Lower leg skin (tissue), 4 donors: ENCODE data around the gene RHBDL1. TPM values are rescaled to one million over a fixed set of nuclear protein-coding genes. Genes with fewer than 3 reads are reported as not detected.

ENCODE experiments used
- DNase-seq, 2 donors: peaks; one replicate each; pipeline ENCODE4 v3.0.0-alpha.2; 2019; ENCODE audit warnings: low spot score in 2 of 2
- H3K4me3 ChIP-seq: fragments of 200-600 bp; sonication (generic); 2 replicates; pipeline ENCODE4 v1.5.1; 2017; ENCODE audit warnings: mild to moderate bottlenecking, low read depth; ENCODE audit not compliant: poor library complexity, severe bottlenecking
- POLR2A ChIP-seq, 2 donors: fragments of 450-650 bp; IDR thresholded peaks; one replicate each; pipeline ENCODE4 v1.6.1; 2016 to 2017; ENCODE audit warnings: antibody characterized with exemption in 2 of 2, mild to moderate bottlenecking in 1 of 2, moderate library complexity in 1 of 2
- WGBS, 2 donors: methylation state at CpG; one replicate each; pipeline ENCODE4 v1.1.5; 2018; 5-methylcytosine and 5-hydroxymethylcytosine counted together
- intact Hi-C: fragments of 100-400 bp; cut with DNase I; formaldehyde crosslinking; loops from one replicate; pipeline ENCODE4 v1.15.0; 2023; ENCODE audit warnings: low total_unique reads
- total RNA-seq, 4 donors: library from RNA; depleted of rRNA; stranded (reverse); fragments of >200 nt; gene quantifications; one replicate each; pipeline ENCODE4 v1.1.0, GENCODE V29; 2016
- TF ChIP-seq, protein P1 (sequence below), 3 donors: fragments of 450-650 bp; IDR thresholded peaks; one replicate each; pipeline ENCODE4 v1.5.1; 2016; ENCODE audit warnings: antibody characterized with exemption in 3 of 3, mild to moderate bottlenecking in 3 of 3, moderate library complexity in 2 of 3

The RHBDL1 gene
- total RNA-seq, 4 donors from 2014 or later: 1.4 to 5.3 (median 2.6) TPM

DNA sequence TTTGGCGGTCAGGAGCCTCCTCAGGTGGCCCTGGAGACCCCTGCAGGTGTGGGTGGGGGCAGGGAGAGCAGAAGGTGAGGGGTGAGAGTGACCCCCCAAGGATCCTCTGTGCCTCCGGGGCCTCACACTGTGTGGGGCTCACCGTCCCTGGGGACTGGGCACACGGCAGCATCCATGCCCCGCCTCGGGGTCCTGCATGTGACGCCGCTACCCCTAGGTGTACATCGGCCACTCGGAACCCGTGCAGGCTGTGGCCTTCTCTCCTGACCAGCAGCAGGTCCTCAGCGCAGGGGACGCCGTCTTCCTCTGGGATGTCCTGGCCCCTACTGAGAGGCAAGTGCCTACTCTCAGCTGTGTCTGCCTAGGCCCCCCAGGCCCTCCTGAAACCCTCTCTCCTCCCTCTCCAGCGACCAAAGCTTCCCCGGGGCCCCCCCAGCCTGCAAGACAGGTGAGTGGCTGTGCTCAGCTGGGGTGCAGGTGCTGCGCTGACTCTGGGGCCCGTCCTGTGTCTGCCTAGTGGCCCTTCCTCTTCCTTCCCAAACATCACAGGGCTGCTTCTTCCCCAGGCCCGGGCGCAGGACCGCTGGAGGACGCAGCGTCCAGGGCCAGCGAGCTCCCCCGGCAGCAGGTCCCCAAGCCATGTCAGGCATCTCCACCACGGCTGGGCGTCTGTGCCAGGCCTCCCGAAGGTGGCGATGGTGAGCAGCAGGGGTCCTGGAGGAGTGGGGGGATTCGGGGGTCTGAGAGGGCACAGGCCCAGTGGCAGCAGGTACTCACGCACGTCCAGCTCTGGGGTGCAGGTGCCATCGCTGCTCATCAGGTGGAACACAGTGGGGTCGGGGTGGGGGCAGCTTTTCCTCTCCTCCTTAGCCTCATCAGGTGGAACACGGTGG is 16.5 kb upstream of the RHBDL1 start:
- DNase-seq: no peak

DNA sequence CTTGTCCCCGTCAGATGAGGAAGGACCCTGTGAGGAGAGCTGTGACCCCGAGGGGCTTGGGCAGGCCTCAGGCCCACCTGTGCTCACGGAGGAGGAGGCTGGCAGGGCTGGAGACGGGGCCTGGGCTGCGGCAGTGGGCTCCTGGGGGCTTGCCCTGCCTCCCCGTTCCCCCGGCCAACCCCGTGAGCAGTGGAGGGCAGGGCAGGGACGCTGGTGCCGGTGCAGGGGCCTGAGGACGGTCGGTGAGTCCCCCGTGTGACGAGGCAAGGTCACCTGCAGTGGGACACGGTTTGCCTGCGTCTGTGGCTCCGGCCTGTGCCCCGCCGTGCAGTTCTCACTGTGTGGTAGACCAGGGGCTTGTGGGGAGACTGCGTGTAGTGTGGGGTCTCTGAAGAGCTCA is 15.9 kb upstream of the RHBDL1 start:
- no peak for DNase-seq
- TF ChIP-seq POLR2A (IDR thresholded peaks at IDR 0.05): no peak
- TF ChIP-seq, protein P1, sequence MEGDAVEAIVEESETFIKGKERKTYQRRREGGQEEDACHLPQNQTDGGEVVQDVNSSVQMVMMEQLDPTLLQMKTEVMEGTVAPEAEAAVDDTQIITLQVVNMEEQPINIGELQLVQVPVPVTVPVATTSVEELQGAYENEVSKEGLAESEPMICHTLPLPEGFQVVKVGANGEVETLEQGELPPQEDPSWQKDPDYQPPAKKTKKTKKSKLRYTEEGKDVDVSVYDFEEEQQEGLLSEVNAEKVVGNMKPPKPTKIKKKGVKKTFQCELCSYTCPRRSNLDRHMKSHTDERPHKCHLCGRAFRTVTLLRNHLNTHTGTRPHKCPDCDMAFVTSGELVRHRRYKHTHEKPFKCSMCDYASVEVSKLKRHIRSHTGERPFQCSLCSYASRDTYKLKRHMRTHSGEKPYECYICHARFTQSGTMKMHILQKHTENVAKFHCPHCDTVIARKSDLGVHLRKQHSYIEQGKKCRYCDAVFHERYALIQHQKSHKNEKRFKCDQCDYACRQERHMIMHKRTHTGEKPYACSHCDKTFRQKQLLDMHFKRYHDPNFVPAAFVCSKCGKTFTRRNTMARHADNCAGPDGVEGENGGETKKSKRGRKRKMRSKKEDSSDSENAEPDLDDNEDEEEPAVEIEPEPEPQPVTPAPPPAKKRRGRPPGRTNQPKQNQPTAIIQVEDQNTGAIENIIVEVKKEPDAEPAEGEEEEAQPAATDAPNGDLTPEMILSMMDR (IDR thresholded peaks at IDR 0.05): no peak
- WGBS, 2 donors: 83 to 86% methylated on average over 8 to 16 of the region's 20 CpGs
- H3K4me3 ChIP-seq: no peak overlapping the region
- intact Hi-C loops: loop anchor here (10.0 kb wide), 1 partner anchor 115 kb away; no protein-coding TSS in a partner anchor

More for the DNA sequence above, 16.5 kb upstream of the RHBDL1 start:
- no peak overlapping the region for H3K4me3 ChIP-seq
- TF ChIP-seq, protein P1 (IDR thresholded peaks at IDR 0.05): no peak
- no peak for TF ChIP-seq POLR2A (IDR thresholded peaks at IDR 0.05)
- intact Hi-C loops: no loop called here
- 92 to 93% methylated on average over 23 to 32 of the region's 35 CpGs for WGBS, 2 donors

DNA sequence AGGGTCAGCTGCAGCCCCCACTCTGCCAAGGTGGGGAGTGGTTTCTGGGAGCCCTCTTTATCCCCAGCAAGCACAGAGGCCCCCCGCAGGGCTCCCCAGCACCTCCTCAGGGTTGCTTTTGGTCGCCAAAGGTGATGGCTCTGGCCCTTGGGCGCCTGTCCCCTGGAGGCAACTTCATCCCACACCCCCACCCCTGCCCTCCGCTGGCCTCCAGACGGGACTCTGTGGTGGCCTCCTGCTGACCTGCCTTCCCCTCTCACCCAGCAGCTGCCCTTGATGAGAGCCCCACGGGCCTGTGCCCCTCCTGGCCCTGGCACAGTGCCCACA is 15.4 kb upstream of the RHBDL1 start:
- no peak overlapping the region for H3K4me3 ChIP-seq
- TF ChIP-seq, protein P1 (IDR thresholded peaks at IDR 0.05): no peak
- no peak for TF ChIP-seq POLR2A (IDR thresholded peaks at IDR 0.05)
- intact Hi-C loops: loop anchor here (10.0 kb wide), 1 partner anchor 115 kb away; no protein-coding TSS in a partner anchor
- DNase-seq: no peak
- 61 to 66% methylated on average over 3 to 6 of the region's 6 CpGs for WGBS, 2 donors

DNA sequence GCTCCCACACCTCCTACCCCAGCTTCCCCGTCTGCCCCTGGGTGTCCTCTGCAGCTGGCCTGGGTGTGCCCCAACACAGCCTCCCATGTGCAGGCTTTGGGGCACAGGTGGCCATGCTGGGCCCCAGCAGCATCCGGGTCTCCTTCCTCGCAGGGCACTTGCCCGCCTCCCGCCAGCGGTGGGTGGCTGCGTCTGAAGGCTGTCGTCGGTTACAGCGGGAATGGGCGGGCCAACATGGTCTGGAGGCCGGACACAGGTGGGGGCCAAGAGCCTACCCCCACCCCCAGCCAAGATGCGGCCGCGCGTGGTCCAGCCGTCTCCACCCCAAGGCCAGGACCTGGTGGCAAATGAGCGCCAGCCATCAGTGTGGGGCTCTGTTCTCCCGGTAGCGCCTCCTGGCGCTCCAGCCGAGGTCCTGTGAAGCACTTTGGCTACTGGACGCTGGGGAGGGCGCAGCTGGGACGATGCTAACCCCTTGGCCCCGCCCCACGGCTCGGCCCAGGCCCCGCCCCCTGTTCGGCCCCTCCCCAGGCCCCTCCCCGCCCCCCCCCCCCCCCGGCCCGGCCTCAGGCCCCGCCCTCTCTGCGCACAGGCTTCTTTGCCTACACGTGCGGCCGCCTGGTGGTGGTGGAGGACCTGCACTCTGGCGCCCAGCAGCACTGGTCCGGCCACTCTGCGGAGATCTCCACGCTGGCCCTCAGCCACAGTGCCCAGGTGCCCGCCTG is 14.8 kb upstream of the RHBDL1 start:
- H3K4me3 ChIP-seq: no peak overlapping the region
- peak; percentile 68 to 96 for DNase-seq
- intact Hi-C loops: loop anchor here (10.0 kb wide), 1 partner anchor 116 kb away; no protein-coding TSS in a partner anchor

DNA sequence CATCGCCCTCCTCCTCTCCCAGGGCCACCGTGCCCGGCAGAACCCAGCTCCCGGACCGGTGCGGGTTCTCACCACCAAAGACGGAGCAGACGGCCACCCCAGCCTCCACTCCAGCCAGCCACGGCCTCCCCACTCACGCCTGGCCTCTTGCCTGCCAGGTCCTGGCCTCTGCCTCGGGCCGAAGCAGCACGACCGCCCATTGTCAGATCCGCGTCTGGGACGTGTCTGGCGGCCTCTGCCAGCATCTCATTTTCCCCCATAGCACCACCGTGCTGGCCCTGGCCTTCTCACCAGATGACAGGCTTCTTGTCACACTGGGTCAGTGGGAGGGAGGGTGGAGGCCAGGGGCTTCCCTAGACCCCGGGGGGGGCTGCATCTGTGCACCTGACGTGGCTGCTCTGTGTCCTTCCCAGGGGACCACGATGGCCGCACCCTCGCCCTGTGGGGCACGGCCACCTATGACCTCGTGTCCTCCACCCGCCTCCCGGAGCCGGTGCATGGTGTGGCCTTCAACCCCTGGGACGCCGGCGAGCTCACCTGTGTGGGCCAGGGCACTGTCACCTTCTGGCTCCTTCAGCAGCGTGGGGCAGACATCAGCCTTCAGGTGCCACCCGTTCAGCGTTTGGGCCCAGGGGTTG is 14.2 kb upstream of the RHBDL1 start:
- DNase-seq: no peak
- WGBS, 2 donors: 53 to 79% methylated on average over 29 to 32 of the region's 35 CpGs
- intact Hi-C loops: loop anchor here (10.0 kb wide), 1 partner anchor 117 kb away; no protein-coding TSS in a partner anchor
- no peak for TF ChIP-seq POLR2A (IDR thresholded peaks at IDR 0.05)
- TF ChIP-seq, protein P1 (IDR thresholded peaks at IDR 0.05): no peak
- no peak overlapping the region for H3K4me3 ChIP-seq

More for the DNA sequence above, 14.8 kb upstream of the RHBDL1 start:
- no peak for TF ChIP-seq POLR2A (IDR thresholded peaks at IDR 0.05)
- TF ChIP-seq, protein P1 (IDR thresholded peaks at IDR 0.05): no peak
- WGBS, 2 donors: 31 to 65% methylated on average over 17 to 23 of the region's 43 CpGs
